Endodermal cell (in vitro differentiated cells): ENCODE results near the gene HOXA6. TPM values are rescaled to one million over a fixed set of nuclear protein-coding genes. Genes with fewer than 3 reads are reported as not detected.

Experiments used
- DNase-seq: peaks from one replicate; pipeline ENCODE4 v3.0.0-alpha.2; 2017
- H3K27ac ChIP-seq: 2 replicates; pipeline ENCODE4 v1.5.1; 2013; ENCODE audit warnings: mild to moderate bottlenecking, low read depth, low read length, moderate library complexity
- H3K27me3 ChIP-seq: 2 replicates; pipeline ENCODE4 v1.6.1; 2013; ENCODE audit warnings: mild to moderate bottlenecking, low read length, moderate library complexity; ENCODE audit not compliant: insufficient read depth, control insufficient read depth, poor library complexity, severe bottlenecking
- H3K36me3 ChIP-seq: 2 replicates; pipeline ENCODE4 v1.7.0; 2013; ENCODE audit warnings: mild to moderate bottlenecking, low read length, moderate library complexity; ENCODE audit not compliant: control insufficient read depth, insufficient read depth
- H3K4me1 ChIP-seq: one replicate; pipeline ENCODE4 v1.7.0; 2013; ENCODE audit warnings: low read length; ENCODE audit not compliant: control insufficient read depth, insufficient read depth
- H3K4me3 ChIP-seq: 2 replicates; pipeline ENCODE4 v1.5.1; 2013; ENCODE audit warnings: mild to moderate bottlenecking, low read length, moderate library complexity
- H3K9ac ChIP-seq: 2 replicates; pipeline ENCODE4 v1.6.1; 2013; ENCODE audit warnings: mild to moderate bottlenecking, low read length, moderate library complexity; ENCODE audit not compliant: poor library complexity, severe bottlenecking; ENCODE audit errors: extremely low read depth
- H3K9me3 ChIP-seq: 2 replicates; pipeline ENCODE4 v1.6.1; 2013; ENCODE audit warnings: mild to moderate bottlenecking, low read length, moderate library complexity; ENCODE audit not compliant: control insufficient read depth
- H3K27ac Mint-ChIP-seq: 2 replicates; pipeline ENCODE4 v1.8.0; 2020; ENCODE audit warnings: mixed read lengths
- H3K27me3 Mint-ChIP-seq: 2 replicates; pipeline ENCODE4 v1.8.0; 2021; ENCODE audit warnings: mild to moderate bottlenecking, mixed read lengths; ENCODE audit not compliant: insufficient read depth
- H3K36me3 Mint-ChIP-seq: 2 replicates; pipeline ENCODE4 v1.8.0; 2020; ENCODE audit warnings: low read depth, mixed read lengths
- H3K4me1 Mint-ChIP-seq: 2 replicates; pipeline ENCODE4 v1.8.0; 2020; ENCODE audit warnings: mixed read lengths
- H3K4me3 Mint-ChIP-seq: 2 replicates; pipeline ENCODE4 v1.8.0; 2020; ENCODE audit warnings: mild to moderate bottlenecking, moderate library complexity, mixed read lengths
- H3K9me3 Mint-ChIP-seq: 2 replicates; pipeline ENCODE4 v1.8.0; 2020; ENCODE audit warnings: mild to moderate bottlenecking, mixed read lengths
- CTCF ChIP-seq: fragments of 200-600 bp; sonication (generic); conservative IDR thresholded peaks from 2 replicates; pipeline ENCODE4 v1.5.0; 2021; ENCODE audit warnings: antibody characterized with exemption, mild to moderate bottlenecking
- WGBS, 2 experiments: methylation state at CpG; one replicate each; pipeline versions ENCODE4 v1.1.5 to v1.1.7; 2013; ENCODE audit warnings: missing lambda C conversion rate in 2 of 2, mixed read lengths in 1 of 2; ENCODE audit not compliant: insufficient coverage in 1 of 2, insufficient read length in 1 of 2; 5-methylcytosine and 5-hydroxymethylcytosine counted together
- total RNA-seq, 2 donors: library from RNA; stranded (reverse); fragmentation: NEBNext Ultra II Directional in 1 of 2; extraction: Animal tissue kit (Norgen Biotek cat#: 25700) in 1 of 2; gene quantifications; 2 replicates in 1 of 2; 3 replicates in 1 of 2; pipeline ENCODE4 v1.2.1, GENCODE V29; 2021

Gene HOXA6
- total RNA-seq, 2 donors from 2014 or later, result not detected

- H3K4me3 ChIP-seq, result no peak overlapping the region
- TF ChIP-seq CTCF, result no peak
- Mint-ChIP-seq H3K27me3 (peaks cover 100% of the 10 kb centered on the region), H3K4me1 (peaks cover 11% of the 10 kb centered on the region), H3K36me3 (no peaks in the 10 kb centered on the region), H3K4me3 (no peak overlapping the region), H3K27ac (no peak overlapping the region), H3K9me3 (no peaks in the 10 kb centered on the region)
- WGBS, 2 experiments, result 12 to 15% methylated on average over 8 to 11 of the region's 11 CpGs
- peaks cover 100% of the 10 kb centered on the region for H3K27me3 ChIP-seq
- no peak for DNase-seq
- no peaks in the 10 kb centered on the region for H3K36me3 ChIP-seq
- no peaks in the 10 kb centered on the region for H3K4me1 ChIP-seq
- no peaks in the 10 kb centered on the region for H3K9me3 ChIP-seq
- no peak overlapping the region for H3K27ac ChIP-seq
- no peak overlapping the region for H3K9ac ChIP-seq
Measured at GRCh38 chr7:27138985-27139333, 8.6 kb downstream of the HOXA6 start.

GRCh38 chr7:27138472-27138871 lies 9.1 kb downstream of the HOXA6 start:
- no peaks in the 10 kb centered on the region for H3K36me3 Mint-ChIP-seq
- H3K9me3 Mint-ChIP-seq, result no peaks in the 10 kb centered on the region
- 52% methylated on average over 1 of the region's 1 CpG; no CpG with 5 or more reads in 1 of the 2 experiments for WGBS, 2 experiments
- Histone ChIP-seq H3K9me3 (no peaks in the 10 kb centered on the region), H3K36me3 (no peaks in the 10 kb centered on the region), H3K27ac (no peak overlapping the region), H3K4me1 (no peaks in the 10 kb centered on the region), H3K27me3 (peaks cover 100% of the 10 kb centered on the region), H3K9ac (no peak overlapping the region), H3K4me3 (no peak overlapping the region)
- H3K27me3 Mint-ChIP-seq, result peaks cover 100% of the 10 kb centered on the region
- peaks cover 9% of the 10 kb centered on the region for H3K4me1 Mint-ChIP-seq
- H3K4me3 Mint-ChIP-seq, result no peak overlapping the region
- no peak for TF ChIP-seq CTCF
- H3K27ac Mint-ChIP-seq, result no peak overlapping the region
- DNase-seq, result no peak

- TF ChIP-seq CTCF, result no peak
- Histone ChIP-seq H3K27ac (no peak overlapping the region), H3K9ac (no peak overlapping the region), H3K4me1 (no peaks in the 10 kb centered on the region), H3K9me3 (no peaks in the 10 kb centered on the region), H3K4me3 (no peak overlapping the region), H3K36me3 (no peaks in the 10 kb centered on the region), H3K27me3 (peaks cover 100% of the 10 kb centered on the region)
- Mint-ChIP-seq H3K27me3 (peaks cover 100% of the 10 kb centered on the region), H3K9me3 (no peaks in the 10 kb centered on the region), H3K4me1 (peaks cover 6% of the 10 kb centered on the region), H3K36me3 (no peaks in the 10 kb centered on the region), H3K27ac (no peak overlapping the region), H3K4me3 (no peak overlapping the region)
- DNase-seq, result no peak
- WGBS, 2 experiments, result 63% methylated on average over 1 to 2 of the region's 2 CpGs
Measured at GRCh38 chr7:27137640-27138315, 9.8 kb downstream of the HOXA6 start.
